ENCODE results near the gene CD3E. TPM values are rescaled to one million over a fixed set of nuclear protein-coding genes. Genes with fewer than 3 reads are reported as not detected.

The CD3E gene
- total RNA-seq, 1 experiment from 2014 or later, result not detected

- Histone ChIP-seq H3K23me2 (ENCODE audit: insufficient read length, low read depth, low read length, poor library complexity, severe bottlenecking) (no peaks in the 10 kb centered on the region), H2AFZ (ENCODE audit: low read length) (no peak overlapping the region), H3K23ac (ENCODE audit: insufficient read length, low read depth, low read length) (no peak overlapping the region), H3K9ac (ENCODE audit: extremely low read depth, insufficient read length, low read length) (no peak overlapping the region), H4K91ac (ENCODE audit: insufficient read length, low read depth, low read length) (no peak overlapping the region), H3K4ac (ENCODE audit: low read depth, low read length) (no peak overlapping the region), H3K18ac (ENCODE audit: insufficient read length, low read depth, low read length) (no peak overlapping the region), H3K4me1 (ENCODE audit: insufficient read depth, low read length) (no peaks in the 10 kb centered on the region), H4K20me1 (ENCODE audit: control insufficient read depth, insufficient read depth, insufficient read length) (no peaks in the 10 kb centered on the region), H3T11ph (ENCODE audit: low read length) (no peak overlapping the region), H2BK12ac (ENCODE audit: insufficient read length, low read depth, low read length) (no peak overlapping the region), H2AK5ac (ENCODE audit: insufficient read length, low read length) (no peak overlapping the region), H3K56ac (ENCODE audit: insufficient read length, low read depth, low read length) (no peak overlapping the region), H3K79me1 (ENCODE audit: insufficient read depth, low read depth, low read length, poor library complexity, severe bottlenecking) (no peaks in the 10 kb centered on the region), H2BK20ac (ENCODE audit: low read depth, low read length, poor library complexity, severe bottlenecking) (no peak overlapping the region), H3K79me2 (ENCODE audit: insufficient read depth, low read length) (no peaks in the 10 kb centered on the region), H3K9me3 (ENCODE audit: control insufficient read depth, low read depth, low read length) (no peaks in the 10 kb centered on the region), H2BK120ac (ENCODE audit: low read depth, low read length, poor library complexity, severe bottlenecking) (no peak overlapping the region), H4K8ac (replicated peaks; ENCODE audit: insufficient read length, low read depth, low read length) (no peak overlapping the region), H3K4me2 (ENCODE audit: insufficient read depth, insufficient read length, low read length) (no peak overlapping the region), H4K5ac (ENCODE audit: insufficient read length, low read depth, low read length) (no peak overlapping the region), H3K27ac (ENCODE audit: insufficient read length, low read depth, low read length) (no peak overlapping the region), H3K27me3 (ENCODE audit: insufficient read depth, low read length) (no peaks in the 10 kb centered on the region), H2BK5ac (ENCODE audit: insufficient read length, low read length) (no peak overlapping the region), H3K14ac (ENCODE audit: insufficient read depth, low read length) (no peak overlapping the region), H2BK15ac (ENCODE audit: low read depth, low read length) (no peak overlapping the region)
- TF ChIP-seq CTCF (conservative IDR thresholded peaks at IDR 0.05), result no peak
- H3K4me3 Mint-ChIP-seq, result no peak overlapping the region
- H3K36me3 Mint-ChIP-seq (ENCODE audit: insufficient read depth in 1 of 3, low read depth in 3 of 3), result no peaks in the 10 kb centered on the region
- peaks cover 2 to 3% of the 10 kb centered on the region in 2 experiments; a peak in 1 of 4 replicates for H3K4me1 Mint-ChIP-seq
- no peaks in the 10 kb centered on the region for H3K9me3 Mint-ChIP-seq
- no peak for DNase-seq
- peaks cover 28% of the 10 kb centered on the region for H3K27me3 Mint-ChIP-seq (ENCODE audit: low read depth)
- WGBS (ENCODE audit: extremely low coverage, insufficient read length, low lambda C conversion rate), result no CpG with 5 or more reads among the region's 5 CpGs
- H3K27ac Mint-ChIP-seq, result no peak overlapping the region
Measured at GRCh38 chr11:118339281-118339961, 34.9 kb downstream of the CD3E start.

Data from H9 (cell line).